PC-3 (cell line): ENCODE measurements around the gene PLEKHA3.

Experiments used
- EZH2 ChIP-seq: fragments of 300-600 bp; sonication (generic); IDR thresholded peaks from one replicate; pipeline ENCODE4 v1.6.1; 2017; ENCODE audit warnings: antibody characterized with exemption, mild to moderate bottlenecking, low read length; ENCODE audit not compliant: unreplicated experiment
- TF ChIP-seq, protein P1 (sequence below): fragments of 300-600 bp; sonication (generic); conservative IDR thresholded peaks from 2 replicates; pipeline ENCODE4 v1.5.1; 2017; ENCODE audit warnings: antibody characterized with exemption, low read depth, mild to moderate bottlenecking, low read length

DNA sequence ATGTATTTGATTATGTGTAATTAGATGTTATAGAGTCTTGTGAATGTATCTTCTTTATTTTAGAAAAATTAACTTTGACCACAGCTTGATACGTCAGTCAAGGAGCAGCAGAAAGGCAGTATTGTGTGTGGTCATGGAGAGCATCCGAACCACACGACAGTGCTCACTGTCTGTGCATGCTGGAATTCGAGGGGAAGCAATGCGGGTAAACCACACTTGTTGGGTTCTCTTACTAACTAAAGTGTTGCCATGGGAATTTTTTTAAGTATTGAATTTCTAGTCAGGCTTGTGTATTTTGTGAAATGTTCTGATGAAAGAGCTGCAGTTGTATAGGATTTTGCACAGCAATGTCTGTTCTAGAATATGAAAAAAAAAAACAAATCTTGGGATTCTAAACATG, 24.3 kb upstream of the PLEKHA3 start:
- TF ChIP-seq, protein P1, sequence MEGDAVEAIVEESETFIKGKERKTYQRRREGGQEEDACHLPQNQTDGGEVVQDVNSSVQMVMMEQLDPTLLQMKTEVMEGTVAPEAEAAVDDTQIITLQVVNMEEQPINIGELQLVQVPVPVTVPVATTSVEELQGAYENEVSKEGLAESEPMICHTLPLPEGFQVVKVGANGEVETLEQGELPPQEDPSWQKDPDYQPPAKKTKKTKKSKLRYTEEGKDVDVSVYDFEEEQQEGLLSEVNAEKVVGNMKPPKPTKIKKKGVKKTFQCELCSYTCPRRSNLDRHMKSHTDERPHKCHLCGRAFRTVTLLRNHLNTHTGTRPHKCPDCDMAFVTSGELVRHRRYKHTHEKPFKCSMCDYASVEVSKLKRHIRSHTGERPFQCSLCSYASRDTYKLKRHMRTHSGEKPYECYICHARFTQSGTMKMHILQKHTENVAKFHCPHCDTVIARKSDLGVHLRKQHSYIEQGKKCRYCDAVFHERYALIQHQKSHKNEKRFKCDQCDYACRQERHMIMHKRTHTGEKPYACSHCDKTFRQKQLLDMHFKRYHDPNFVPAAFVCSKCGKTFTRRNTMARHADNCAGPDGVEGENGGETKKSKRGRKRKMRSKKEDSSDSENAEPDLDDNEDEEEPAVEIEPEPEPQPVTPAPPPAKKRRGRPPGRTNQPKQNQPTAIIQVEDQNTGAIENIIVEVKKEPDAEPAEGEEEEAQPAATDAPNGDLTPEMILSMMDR, result no peak
- TF ChIP-seq EZH2, result no peak
